Endothelial cell of umbilical vein (primary cell): ENCODE data around the gene SCN5A. TPM values are rescaled to one million over a fixed set of nuclear protein-coding genes. Genes with fewer than 3 reads are reported as not detected.

Source experiments
- BruUV-seq: library from RNA; stranded (reverse); fragments of 400-500 nt; replicated peaks from 2 replicates; lab custom pipeline; 2021; lab: Mats Ljungman, UMichigan
- CTCF ChIA-PET: fragments of 300-600, 350-600 bp; sonication (Branson Sonifier 250); formaldehyde crosslinking; loops from one replicate; lab custom pipeline; 2021; ENCODE audit warnings: antibody characterized with exemption, inconsistent platforms; lab: Charles Lee
- POLR2A ChIA-PET: fragments of 300-600, 350-600 bp; sonication (Branson Sonifier 250); formaldehyde crosslinking; loops from one replicate; lab custom pipeline; 2021; ENCODE audit warnings: antibody characterized with exemption, inconsistent platforms; lab: Charles Lee
- DNase-seq: peaks from one replicate; pipeline ENCODE4 v3.0.0-alpha.2; 2011; ENCODE audit warnings: low read depth, low spot score
- FAIRE-seq: peaks from 2 replicates; lab custom pipeline; 2011; peaks lifted over from hg19 to GRCh38; lab: Jason Lieb, UNC
- H2AFZ ChIP-seq: 2 replicates; pipeline ENCODE4 v1.6.0; 2012; ENCODE audit warnings: low read depth, low read length, control low read depth, inconsistent platforms
- H3K27ac ChIP-seq: 2 replicates; pipeline ENCODE4 v1.5.1; 2011; ENCODE audit warnings: low read depth, mild to moderate bottlenecking, control low read depth, low read length, moderate library complexity; ENCODE audit not compliant: insufficient read depth
- H3K27me3 ChIP-seq, 2 experiments: 2 replicates each; pipeline versions ENCODE4 v1.6.0 to v1.6.1; 2011; ENCODE audit warnings: low read length in 2 of 2, mixed read lengths in 1 of 2; ENCODE audit not compliant: control insufficient read depth in 2 of 2, insufficient read depth in 2 of 2
- H3K36me3 ChIP-seq, 2 experiments: 2 replicates in 1 of 2; 3 replicates in 1 of 2; pipeline ENCODE4 v1.5.1; 2011; ENCODE audit warnings: low read length in 2 of 2, mild to moderate bottlenecking in 1 of 2, moderate library complexity in 1 of 2; ENCODE audit not compliant: control insufficient read depth in 2 of 2, insufficient read depth in 2 of 2; ENCODE audit errors: extremely low read depth in 1 of 2
- H3K4me1 ChIP-seq: 3 replicates; pipeline ENCODE4 v1.5.1; 2011; ENCODE audit warnings: mild to moderate bottlenecking, low read length; ENCODE audit not compliant: control insufficient read depth, insufficient read depth; ENCODE audit errors: extremely low read depth
- H3K4me2 ChIP-seq: 2 replicates; pipeline ENCODE4 v1.6.1; 2011; ENCODE audit warnings: low read length, control low read depth, mixed read lengths; ENCODE audit not compliant: insufficient read depth
- H3K4me3 ChIP-seq, 3 experiments: fragments of 200-600 bp in 1 of 3; sonication (generic), shearing (Covaris generic) in 1 of 3; replicated peaks in 1 of 3; 2 replicates each; pipeline ENCODE4 v1.5.1; 2011 to 2016; ENCODE audit warnings: control low read depth in 3 of 3, low read length in 3 of 3, mild to moderate bottlenecking in 2 of 3, inconsistent platforms in 1 of 3, low read depth in 1 of 3, moderate library complexity in 1 of 3; ENCODE audit not compliant: insufficient read depth in 1 of 3
- H3K79me2 ChIP-seq: 2 replicates; pipeline ENCODE4 v1.6.0; 2012; ENCODE audit warnings: low read length, inconsistent platforms; ENCODE audit not compliant: control insufficient read depth, insufficient read depth
- H3K9ac ChIP-seq: replicated peaks from 2 replicates; pipeline ENCODE3; 2011; ENCODE audit warnings: low read length, control low read depth; ENCODE audit not compliant: insufficient read depth; ENCODE audit errors: extremely low read depth
- H3K9me1 ChIP-seq: replicated peaks from 3 replicates; pipeline ENCODE4 v1.6.0; 2011; ENCODE audit warnings: mild to moderate bottlenecking, low read length; ENCODE audit not compliant: control insufficient read depth, insufficient read depth; ENCODE audit errors: extremely low read depth
- H3K9me3 ChIP-seq: replicated peaks from 2 replicates; pipeline ENCODE4 v1.5.1; 2012; ENCODE audit warnings: low read length, inconsistent platforms; ENCODE audit not compliant: control insufficient read depth, insufficient read depth
- H4K20me1 ChIP-seq: replicated peaks from 2 replicates; pipeline ENCODE3; 2011; ENCODE audit warnings: mild to moderate bottlenecking, low read length; ENCODE audit not compliant: control insufficient read depth, insufficient read depth; ENCODE audit errors: extremely low read depth
- CTCF ChIP-seq, 2 donors: IDR thresholded peaks; 1 replicate in 1 of 2; 2 replicates in 1 of 2; pipeline ENCODE4 v1.5.1; 2011; ENCODE audit warnings: low read length in 2 of 2, mild to moderate bottlenecking in 2 of 2, moderate library complexity in 2 of 2, control low read depth in 1 of 2, inconsistent platforms in 1 of 2, low read depth in 1 of 2; ENCODE audit not compliant: insufficient read depth in 1 of 2; ENCODE audit errors: extremely low read depth in 1 of 2
- JUN ChIP-seq: IDR thresholded peaks from 2 replicates; pipeline ENCODE4 v1.6.1; 2011; ENCODE audit warnings: borderline replicate concordance, low read depth; ENCODE audit not compliant: insufficient read length, insufficient read depth
- MYC ChIP-seq: IDR thresholded peaks from one replicate; pipeline ENCODE4 v1.6.1; 2011; ENCODE audit warnings: mild to moderate bottlenecking, low read depth, low read length
- POLR2A ChIP-seq: IDR thresholded peaks from 2 replicates; pipeline ENCODE4 v1.6.1; 2012; ENCODE audit warnings: low read depth, mild to moderate bottlenecking, control low read depth, low read length
- POLR2AphosphoS5 ChIP-seq: IDR thresholded peaks from 2 replicates; pipeline ENCODE4 v1.6.1; 2012; ENCODE audit warnings: low read depth, mild to moderate bottlenecking, control low read depth, low read length, moderate library complexity; ENCODE audit not compliant: insufficient read depth
- dilution Hi-C: fragments of 300-500 bp; cut with MboI; formaldehyde crosslinking; loops from one replicate; pipeline ENCODE4 v1.15.0; 2019; ENCODE audit warnings: low sequenced_read_pairs; ENCODE audit not compliant: extremely low pct_ligation_motif_present
- intact Hi-C: fragments of 100-400 bp; cut with micrococcal nuclease; formaldehyde crosslinking; loops from one replicate; pipeline ENCODE4 v1.10.0; 2022
- polyA plus RNA-seq, 4 experiments: library from polyadenylated mRNA; depleted of rRNA in 3 of 4; stranded (reverse) in 3 of 4; unstranded in 1 of 4; fragments of >200 nt; gene quantifications; 2 replicates each; pipeline versions ENCODE4 v1.2.1 to v1.2.3, GENCODE V29; 2011 to 2012; ENCODE audit warnings: missing spikeins in 1 of 4
- total RNA-seq: library from RNA; stranded (reverse); gene quantifications from 2 replicates; pipeline ENCODE4 v1.2.3, GENCODE V29; 2021
- TF ChIP-seq, protein P1 (sequence below): IDR thresholded peaks from 2 replicates; pipeline ENCODE4 v1.6.1; 2011; ENCODE audit not compliant: insufficient read depth, insufficient read length

Gene SCN5A
- total and polyA plus RNA-seq, 2 donors (not counting 3 experiments of a cell fraction or from before 2014, with no cell fraction given): 2.7 to 20.0 TPM

DNA sequence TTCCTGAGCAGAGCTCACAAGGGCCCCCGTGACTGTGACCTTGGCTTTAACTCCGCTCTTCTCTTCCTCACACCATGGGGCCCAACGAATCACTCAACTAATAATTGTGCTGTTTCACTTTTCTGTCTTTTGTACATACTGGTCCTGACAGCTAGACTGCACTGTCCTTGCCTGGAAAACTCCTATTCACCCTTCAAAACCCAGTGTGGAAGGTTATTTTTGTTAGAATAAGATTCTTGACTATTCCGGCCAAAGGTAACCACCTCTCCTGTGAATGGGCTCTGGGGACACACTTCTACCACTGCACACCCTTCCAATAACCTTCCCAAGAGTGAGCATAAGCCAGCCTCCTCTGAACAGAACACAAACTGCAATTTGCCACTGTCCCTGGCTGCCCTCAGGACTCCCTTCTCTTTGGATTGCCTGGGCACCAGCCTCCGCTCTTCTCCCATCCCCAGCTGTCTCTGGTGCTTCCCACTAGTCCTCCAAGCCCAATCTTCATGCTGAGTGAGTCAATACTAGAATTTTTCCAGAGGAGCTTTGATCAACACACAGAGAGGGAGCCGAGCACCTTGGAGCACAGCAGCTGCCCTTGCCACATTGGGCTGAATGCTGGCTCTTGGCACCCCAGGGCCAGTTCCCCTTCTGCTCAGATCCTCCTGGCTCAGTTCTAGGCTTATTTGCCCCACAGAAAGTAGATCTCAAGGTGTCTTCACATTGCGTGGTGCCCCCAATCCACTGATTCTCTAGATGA lies 2.1 kb downstream of the SCN5A start:
- ChIA-PET CTCF (interaction anchor here (0.7 to 4.8 kb wide), 24 partner anchors 8 to 353 kb away, joined by 3 to 62 read pairs (median 6); partner anchors contain the start of gene EXOG), POLR2A (no interaction called here)
- no peak overlapping the region for H3K9ac ChIP-seq
- peaks cover 10% of the 10 kb centered on the region for H3K4me1 ChIP-seq
- H3K79me2 ChIP-seq: peaks cover 3% of the 10 kb centered on the region
- no peak overlapping the region for H3K27ac ChIP-seq
- dilution Hi-C loops: no loop called here
- no peak overlapping the region for H3K4me3 ChIP-seq
- no peak overlapping the region for H3K4me2 ChIP-seq
- intact Hi-C loops: no loop called here
- TF ChIP-seq POLR2AphosphoS5 (no peak), CTCF (IDR thresholded peaks at IDR 0.05; ENCODE audit: extremely low read depth in 1 of 2, insufficient read depth in 1 of 2, low read depth in 1 of 2, low read length in 2 of 2) (no peak), MYC (no peak), POLR2A (no peak), JUN (no peak)
- TF ChIP-seq, protein P1, sequence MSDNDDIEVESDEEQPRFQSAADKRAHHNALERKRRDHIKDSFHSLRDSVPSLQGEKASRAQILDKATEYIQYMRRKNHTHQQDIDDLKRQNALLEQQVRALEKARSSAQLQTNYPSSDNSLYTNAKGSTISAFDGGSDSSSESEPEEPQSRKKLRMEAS: no peak
- H3K36me3 ChIP-seq: no peaks in the 10 kb centered on the region
- H4K20me1 ChIP-seq: no peaks in the 10 kb centered on the region
- H3K9me1 ChIP-seq: no peaks in the 10 kb centered on the region
- no peaks in the 10 kb centered on the region for H3K27me3 ChIP-seq
- FAIRE-seq (no peak), DNase-seq (no peak)
- H2AFZ ChIP-seq: no peak overlapping the region
- H3K9me3 ChIP-seq: no peaks in the 10 kb centered on the region
- BruUV-seq: TSS peak; percentile 17
